Suprapubic skin (tissue), 3 donors: ENCODE measurements around the gene BCL11B.

Source experiments
- POLR2A ChIP-seq, 2 donors: fragments of 450-650 bp; IDR thresholded peaks; one replicate each; pipeline ENCODE4 v1.6.1; 2017; ENCODE audit warnings: antibody characterized with exemption in 2 of 2, mild to moderate bottlenecking in 2 of 2, moderate library complexity in 2 of 2
- TF ChIP-seq, protein P1 (sequence below), 2 donors: fragments of 200-600 bp in 1 of 2; fragments of 450-650 bp in 1 of 2; sonication (generic) in 1 of 2; IDR thresholded peaks; one replicate each; pipeline ENCODE4 v1.5.1; 2016 to 2019; ENCODE audit warnings: antibody characterized with exemption in 2 of 2, mild to moderate bottlenecking in 1 of 2, moderate library complexity in 1 of 2

DNA sequence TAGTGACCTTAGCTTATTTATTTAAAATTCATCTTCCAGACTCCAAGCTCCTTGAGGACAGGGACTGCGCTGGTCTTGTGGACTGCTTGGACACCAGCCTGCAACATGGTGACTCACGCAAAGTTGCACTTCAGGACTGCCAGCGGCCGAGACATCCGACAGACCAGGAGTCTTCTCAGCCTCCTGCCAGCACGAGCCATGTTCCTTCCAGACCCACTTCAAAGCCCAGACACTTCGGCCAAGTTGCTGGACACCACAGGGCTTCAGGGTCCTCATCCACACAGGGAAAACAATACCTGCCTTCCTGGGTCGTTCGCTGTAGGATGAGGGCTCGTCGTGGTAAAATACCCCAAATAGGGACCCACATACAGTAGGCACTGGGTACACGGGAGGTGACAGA is 88.7 kb downstream of the BCL11B start:
- TF ChIP-seq, protein P1, sequence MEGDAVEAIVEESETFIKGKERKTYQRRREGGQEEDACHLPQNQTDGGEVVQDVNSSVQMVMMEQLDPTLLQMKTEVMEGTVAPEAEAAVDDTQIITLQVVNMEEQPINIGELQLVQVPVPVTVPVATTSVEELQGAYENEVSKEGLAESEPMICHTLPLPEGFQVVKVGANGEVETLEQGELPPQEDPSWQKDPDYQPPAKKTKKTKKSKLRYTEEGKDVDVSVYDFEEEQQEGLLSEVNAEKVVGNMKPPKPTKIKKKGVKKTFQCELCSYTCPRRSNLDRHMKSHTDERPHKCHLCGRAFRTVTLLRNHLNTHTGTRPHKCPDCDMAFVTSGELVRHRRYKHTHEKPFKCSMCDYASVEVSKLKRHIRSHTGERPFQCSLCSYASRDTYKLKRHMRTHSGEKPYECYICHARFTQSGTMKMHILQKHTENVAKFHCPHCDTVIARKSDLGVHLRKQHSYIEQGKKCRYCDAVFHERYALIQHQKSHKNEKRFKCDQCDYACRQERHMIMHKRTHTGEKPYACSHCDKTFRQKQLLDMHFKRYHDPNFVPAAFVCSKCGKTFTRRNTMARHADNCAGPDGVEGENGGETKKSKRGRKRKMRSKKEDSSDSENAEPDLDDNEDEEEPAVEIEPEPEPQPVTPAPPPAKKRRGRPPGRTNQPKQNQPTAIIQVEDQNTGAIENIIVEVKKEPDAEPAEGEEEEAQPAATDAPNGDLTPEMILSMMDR (IDR thresholded peaks at IDR 0.05): no peak
- TF ChIP-seq POLR2A (IDR thresholded peaks at IDR 0.05): no peak
